HepG2 (cell line): ENCODE measurements around the gene HMBS. TPM values are rescaled to one million over a fixed set of nuclear protein-coding genes. Genes with fewer than 3 reads are reported as not detected.

Experiments
- ATF7 ChIP-seq, 2 experiments: fragments of 450-650 bp in 1 of 2; sonication (generic) in 1 of 2; formaldehyde crosslinking in 1 of 2; IDR thresholded peaks; 2 replicates each; pipeline versions ENCODE4 v1.4.0 to v1.6.1; 2016 to 2020; ENCODE audit warnings: antibody characterized with exemption in 1 of 2, mild to moderate bottlenecking in 1 of 2, missing genetic modification reagents in 1 of 2
- CBFB ChIP-seq: sonication (generic); formaldehyde crosslinking; IDR thresholded peaks from 2 replicates; pipeline ENCODE4 v1.4.0; 2020; ENCODE audit warnings: missing genetic modification reagents
- CEBPG ChIP-seq: IDR thresholded peaks from 2 replicates; pipeline ENCODE4 v1.6.1; 2016
- ETV5 ChIP-seq: IDR thresholded peaks from 2 replicates; pipeline ENCODE4 v1.6.1; 2018; ENCODE audit warnings: missing biosample characterization, missing genetic modification reagents, inconsistent platforms, borderline replicate concordance
- HOXD1 ChIP-seq: sonication (generic); formaldehyde crosslinking; IDR thresholded peaks from 2 replicates; pipeline ENCODE4 v1.5.0; 2020; ENCODE audit warnings: missing genetic modification reagents
- PITX1 ChIP-seq: sonication (generic); formaldehyde crosslinking; IDR thresholded peaks from 2 replicates; pipeline ENCODE4 v1.5.1; 2020; ENCODE audit warnings: mild to moderate bottlenecking, missing genetic modification reagents
- POLR2A ChIP-seq, 2 experiments: IDR thresholded peaks; 2 replicates each; pipeline ENCODE4 v1.6.1; 2011; ENCODE audit warnings: low read depth in 2 of 2, low read length in 2 of 2, mild to moderate bottlenecking in 1 of 2, moderate library complexity in 1 of 2; ENCODE audit not compliant: insufficient read depth in 1 of 2
- RARA ChIP-seq: IDR thresholded peaks from 2 replicates; pipeline ENCODE4 v1.6.1; 2016; ENCODE audit warnings: missing genetic modification reagents, missing compliant biosample characterization
- RARG ChIP-seq: sonication (generic); formaldehyde crosslinking; IDR thresholded peaks from 2 replicates; pipeline ENCODE4 v1.4.0; 2020; ENCODE audit warnings: low read depth, mild to moderate bottlenecking, missing genetic modification reagents
- RBAK ChIP-seq: sonication (generic); formaldehyde crosslinking; IDR thresholded peaks from 2 replicates; pipeline ENCODE4 v1.5.1; 2020; ENCODE audit warnings: mild to moderate bottlenecking, missing genetic modification reagents
- SATB2 ChIP-seq: sonication (generic); formaldehyde crosslinking; IDR thresholded peaks from 2 replicates; pipeline ENCODE4 v1.5.0; 2020; ENCODE audit warnings: missing genetic modification reagents
- SKI ChIP-seq: fragments of 450-650 bp; IDR thresholded peaks from one replicate; pipeline ENCODE4 v1.6.1; 2018; ENCODE audit warnings: mild to moderate bottlenecking; ENCODE audit not compliant: partially characterized antibody
- SPEN ChIP-seq: sonication (generic); formaldehyde crosslinking; IDR thresholded peaks from 2 replicates; pipeline ENCODE4 v1.5.1; 2020; ENCODE audit warnings: low read depth, mild to moderate bottlenecking, missing genetic modification reagents
- SRY ChIP-seq: sonication (generic); formaldehyde crosslinking; IDR thresholded peaks from 2 replicates; pipeline ENCODE4 v1.8.0; 2022; ENCODE audit warnings: mild to moderate bottlenecking, missing genetic modification reagents
- TBL1XR1 ChIP-seq: fragments of 150-350 bp; IDR thresholded peaks from 2 replicates; pipeline ENCODE4 v1.6.1; 2014; ENCODE audit warnings: borderline replicate concordance, low read length; ENCODE audit not compliant: partially characterized antibody
- TFDP1 ChIP-seq: IDR thresholded peaks from 2 replicates; pipeline ENCODE4 v1.6.1; 2016; ENCODE audit warnings: missing compliant biosample characterization, missing genetic modification reagents, borderline replicate concordance
- TOPORS ChIP-seq: sonication (generic); formaldehyde crosslinking; IDR thresholded peaks from 2 replicates; pipeline ENCODE4 v1.8.0; 2023; ENCODE audit warnings: mild to moderate bottlenecking, missing genetic modification reagents
- ZFP82 ChIP-seq: sonication (generic); formaldehyde crosslinking; IDR thresholded peaks from 2 replicates; pipeline ENCODE4 v1.5.1; 2020; ENCODE audit warnings: mild to moderate bottlenecking, missing genetic modification reagents, borderline replicate concordance
- ZFP90 ChIP-seq: sonication (generic); formaldehyde crosslinking; IDR thresholded peaks from 2 replicates; pipeline ENCODE4 v1.8.0; 2022; ENCODE audit warnings: missing genetic modification reagents, mild to moderate bottlenecking, inconsistent platforms, borderline replicate concordance
- ZFX ChIP-seq: sonication (generic); formaldehyde crosslinking; IDR thresholded peaks from 2 replicates; pipeline ENCODE4 v1.4.0; 2020; ENCODE audit warnings: mild to moderate bottlenecking, low read depth, missing genetic modification reagents, moderate library complexity
- ZKSCAN5 ChIP-seq: sonication (generic); formaldehyde crosslinking; IDR thresholded peaks from 2 replicates; pipeline ENCODE4 v1.5.1; 2020; ENCODE audit warnings: mild to moderate bottlenecking, missing genetic modification reagents
- ZNF251 ChIP-seq: sonication (generic); formaldehyde crosslinking; IDR thresholded peaks from 2 replicates; pipeline ENCODE4 v1.9.0; 2021; ENCODE audit warnings: mild to moderate bottlenecking, missing genetic modification reagents
- ZNF256 ChIP-seq: sonication (generic); formaldehyde crosslinking; conservative IDR thresholded peaks from 2 replicates; pipeline ENCODE4 v1.4.0; 2020; ENCODE audit warnings: missing genetic modification reagents
- ZNF354B ChIP-seq: sonication (generic); formaldehyde crosslinking; IDR thresholded peaks from 2 replicates; pipeline ENCODE4 v1.8.0; 2022; ENCODE audit warnings: mild to moderate bottlenecking, missing genetic modification reagents
- ZNF383 ChIP-seq: sonication (generic); formaldehyde crosslinking; IDR thresholded peaks from 2 replicates; pipeline ENCODE4 v1.4.0; 2020; ENCODE audit warnings: missing genetic modification reagents, mild to moderate bottlenecking, borderline replicate concordance
- ZNF530 ChIP-seq: sonication (generic); formaldehyde crosslinking; IDR thresholded peaks from 2 replicates; pipeline ENCODE4 v1.5.0; 2020; ENCODE audit warnings: low read depth, mild to moderate bottlenecking, missing genetic modification reagents
- ZNF746 ChIP-seq: sonication (generic); formaldehyde crosslinking; IDR thresholded peaks from 2 replicates; pipeline ENCODE4 v1.8.0; 2022; ENCODE audit warnings: mild to moderate bottlenecking, missing genetic modification reagents
- ZNF747 ChIP-seq: sonication (generic); formaldehyde crosslinking; IDR thresholded peaks from 2 replicates; pipeline ENCODE4 v1.8.1; 2023; ENCODE audit warnings: missing genetic modification reagents, mild to moderate bottlenecking, borderline replicate concordance
- ZNF768 ChIP-seq: sonication (generic); formaldehyde crosslinking; IDR thresholded peaks from 2 replicates; pipeline ENCODE4 v1.4.0; 2020; ENCODE audit warnings: missing genetic modification reagents
- ZNF772 ChIP-seq: sonication (generic); formaldehyde crosslinking; IDR thresholded peaks from 2 replicates; pipeline ENCODE4 v1.5.0; 2020; ENCODE audit warnings: mild to moderate bottlenecking, missing genetic modification reagents
- ZNF792 ChIP-seq: IDR thresholded peaks from 2 replicates; pipeline ENCODE4 v1.6.1; 2016
- polyA plus RNA-seq, 8 experiments: library from polyadenylated mRNA; depleted of rRNA in 3 of 8; stranded (reverse) in 7 of 8; unstranded in 1 of 8; fragments of >200 nt; fragmentation: Illumina TruSeq in 4 of 8; extraction: Trizol in 4 of 8; gene quantifications; 2 replicates each; pipeline versions ENCODE4 v1.2.1 to v1.2.3, GENCODE V29; 2011 to 2016; ENCODE audit warnings: low read depth in 4 of 8, missing spikeins in 1 of 8, mixed read lengths in 1 of 8; ENCODE audit not compliant: insufficient read depth in 1 of 8
- total RNA-seq, 5 experiments: library from RNA; depleted of rRNA; stranded (reverse); fragments of >200 nt; fragmentation: Illumina TruSeq; extraction: Trizol; gene quantifications; 2 replicates each; pipeline ENCODE4 v1.2.3, GENCODE V29; 2016; ENCODE audit warnings: low read depth in 1 of 5
- TF ChIP-seq, protein P1 (sequence below): sonication (generic); formaldehyde crosslinking; IDR thresholded peaks from 2 replicates; pipeline ENCODE4 v1.5.0; 2020; ENCODE audit warnings: missing genetic modification reagents

Gene HMBS
- total and polyA plus RNA-seq, 2 of the 13 experiments (the other 11 are each of a cell fraction or from before 2014, with no cell fraction given) = 9.4 to 46.9 TPM

GRCh38 chr11:119057000-119057769 is 27.5 kb upstream of the HMBS start, which contains the start of gene HYOU1 (continued):
- TF ChIP-seq HOXD1 (CRISPR knock-in tag) (no peak), ETV5 (CRISPR knock-in tag) (peak; percentile 90), ZNF251 (no peak), ZNF256 (CRISPR knock-in tag) (no peak), ZFX (CRISPR knock-in tag) (peak; percentile 81), RBAK (CRISPR knock-in tag) (peak; percentile 96), ZNF747 (CRISPR knock-in tag) (peak; percentile 56), ZNF354B (CRISPR knock-in tag) (no peak), ZNF383 (CRISPR knock-in tag) (no peak), SATB2 (CRISPR knock-in tag) (no peak), SKI (no peak), RARA (CRISPR knock-in tag) (peak; percentile 31; the same call in 1 of the 2 replicates), ZFP82 (no peak), ZFP90 (CRISPR knock-in tag) (no peak), POLR2A (IDR thresholded peaks at IDR 0.05; ENCODE audit: insufficient read depth in 1 of 2, low read depth in 2 of 2, low read length in 2 of 2) (peak; percentile 72 to 75), ZNF772 (no peak), CEBPG (CRISPR knock-in tag) (0 out of 2 replicates have a peak, but pooled peaks have one; percentile 13), SRY (no peak), ZNF768 (CRISPR knock-in tag) (peak; percentile 87), ZNF530 (CRISPR knock-in tag) (no peak), RARG (CRISPR knock-in tag) (no peak), CBFB (CRISPR knock-in tag) (no peak), ZNF792 (peak; percentile 23; the same call in 1 of the 2 replicates), ZKSCAN5 (CRISPR knock-in tag) (no peak), TOPORS (no peak; the same call in 1 of the 2 replicates), PITX1 (CRISPR knock-in tag) (no peak), TBL1XR1 (no peak), TFDP1 (no peak), ATF7 (IDR thresholded peaks at IDR 0.05) (no peak), ATF7 (CRISPR knock-in tag; IDR thresholded peaks at IDR 0.05) (no peak), ZNF746 (CRISPR knock-in tag) (no peak), SPEN (no peak; the same call in 1 of the 2 replicates)
- TF ChIP-seq, protein P1, sequence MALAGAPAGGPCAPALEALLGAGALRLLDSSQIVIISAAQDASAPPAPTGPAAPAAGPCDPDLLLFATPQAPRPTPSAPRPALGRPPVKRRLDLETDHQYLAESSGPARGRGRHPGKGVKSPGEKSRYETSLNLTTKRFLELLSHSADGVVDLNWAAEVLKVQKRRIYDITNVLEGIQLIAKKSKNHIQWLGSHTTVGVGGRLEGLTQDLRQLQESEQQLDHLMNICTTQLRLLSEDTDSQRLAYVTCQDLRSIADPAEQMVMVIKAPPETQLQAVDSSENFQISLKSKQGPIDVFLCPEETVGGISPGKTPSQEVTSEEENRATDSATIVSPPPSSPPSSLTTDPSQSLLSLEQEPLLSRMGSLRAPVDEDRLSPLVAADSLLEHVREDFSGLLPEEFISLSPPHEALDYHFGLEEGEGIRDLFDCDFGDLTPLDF = no peak
